Ectodermal cell (in vitro differentiated cells): ENCODE results near the gene PTX3.

Experiments
- H3K27ac ChIP-seq: 2 replicates; pipeline ENCODE4 v1.7.0; 2013; ENCODE audit warnings: mild to moderate bottlenecking, low read depth, low read length; ENCODE audit not compliant: insufficient read depth, poor library complexity, severe bottlenecking
- H3K27me3 ChIP-seq: 2 replicates; pipeline ENCODE4 v1.7.0; 2013; ENCODE audit warnings: mild to moderate bottlenecking, low read length; ENCODE audit not compliant: insufficient read depth, control insufficient read depth, poor library complexity, severe bottlenecking
- H3K36me3 ChIP-seq: one replicate; pipeline ENCODE4 v1.7.0; 2013; ENCODE audit warnings: low read length; ENCODE audit not compliant: control insufficient read depth, insufficient read depth
- H3K4me1 ChIP-seq: one replicate; pipeline ENCODE4 v1.7.0; 2013; ENCODE audit warnings: low read length; ENCODE audit not compliant: control insufficient read depth, insufficient read depth
- H3K4me3 ChIP-seq: 2 replicates; pipeline ENCODE4 v1.7.0; 2013; ENCODE audit warnings: low read depth, low read length, control low read depth; ENCODE audit not compliant: insufficient read depth
- H3K9me3 ChIP-seq: 2 replicates; pipeline ENCODE4 v1.7.0; 2013; ENCODE audit warnings: mild to moderate bottlenecking, low read length, moderate library complexity; ENCODE audit not compliant: control insufficient read depth
- WGBS, 2 experiments: methylation state at CpG; one replicate each; pipeline ENCODE4 v1.1.7; 2013; ENCODE audit warnings: missing lambda C conversion rate in 2 of 2; 5-methylcytosine and 5-hydroxymethylcytosine counted together

The PTX3 gene

GRCh38 chr3:157406394-157406793 lies 30.3 kb upstream of the PTX3 start:
- WGBS, 2 experiments = 85 to 88% methylated on average over 5 of the region's 5 CpGs
- H3K4me3 ChIP-seq = no peak overlapping the region
- no peaks in the 10 kb centered on the region for H3K27me3 ChIP-seq
- no peak overlapping the region for H3K27ac ChIP-seq
- H3K9me3 ChIP-seq = no peaks in the 10 kb centered on the region
- H3K4me1 ChIP-seq = no peaks in the 10 kb centered on the region
- H3K36me3 ChIP-seq = no peaks in the 10 kb centered on the region

DNA sequence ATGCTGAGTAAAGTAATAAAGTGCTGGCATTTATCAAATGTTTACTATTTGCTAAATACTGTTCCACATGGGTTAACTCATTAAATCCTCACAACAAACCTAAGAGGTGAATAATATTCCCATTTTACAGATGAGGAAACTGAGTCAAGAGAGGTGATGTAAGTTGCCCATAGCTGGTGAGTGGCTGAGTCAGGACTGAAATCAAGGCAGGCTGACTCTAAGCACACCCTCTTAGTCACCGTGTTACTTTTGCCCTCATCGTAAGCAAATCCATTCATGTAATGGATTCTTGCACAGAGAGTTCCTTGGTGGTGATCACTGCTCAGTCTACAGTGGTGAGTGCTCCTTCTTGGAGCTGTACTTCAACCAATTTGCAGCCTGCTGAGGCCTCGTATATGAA lies 28.9 kb upstream of the PTX3 start:
- Histone ChIP-seq H3K4me3 (no peak overlapping the region), H3K27ac (no peak overlapping the region), H3K36me3 (no peaks in the 10 kb centered on the region), H3K4me1 (no peaks in the 10 kb centered on the region), H3K27me3 (no peaks in the 10 kb centered on the region), H3K9me3 (no peaks in the 10 kb centered on the region)
- 96 to 99% methylated on average over 3 of the region's 3 CpGs for WGBS, 2 experiments

DNA sequence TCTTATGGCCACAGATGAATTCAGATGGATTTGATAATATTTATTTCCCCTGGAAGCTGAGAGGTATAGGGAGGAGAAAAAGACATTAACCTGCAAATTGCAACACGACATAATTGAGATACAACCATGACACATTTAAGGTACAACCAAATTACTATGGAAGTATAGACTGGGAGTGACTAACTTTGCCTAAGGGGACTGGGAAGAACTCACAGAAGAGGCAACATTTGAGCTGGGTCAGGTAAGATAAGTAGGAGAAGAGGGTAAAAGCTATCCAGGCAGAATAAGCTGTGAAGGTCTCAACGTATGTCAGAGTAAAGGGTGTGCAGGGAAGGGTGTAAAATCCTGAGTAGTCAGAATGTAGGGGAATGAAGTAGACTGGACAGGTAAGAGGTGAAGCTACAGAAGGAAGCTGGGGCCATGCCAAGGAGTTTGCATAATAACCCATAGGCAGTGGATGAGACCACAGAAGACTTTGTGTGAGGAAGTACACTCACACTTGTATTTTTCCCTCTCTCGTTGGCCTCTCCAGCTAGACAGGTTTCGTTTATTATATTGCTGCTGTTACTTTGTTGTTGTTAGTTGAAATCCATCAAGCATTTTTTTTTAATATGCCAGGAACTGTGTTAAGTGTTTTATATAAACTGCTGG lies 28.0 kb upstream of the PTX3 start:
- Histone ChIP-seq H3K27me3 (no peaks in the 10 kb centered on the region), H3K36me3 (no peaks in the 10 kb centered on the region), H3K4me1 (no peaks in the 10 kb centered on the region), H3K4me3 (no peak overlapping the region), H3K9me3 (no peaks in the 10 kb centered on the region), H3K27ac (no peak overlapping the region)
- 91 to 92% methylated on average over 3 to 4 of the region's 4 CpGs for WGBS, 2 experiments

GRCh38 chr3:157409516-157409915 lies 27.1 kb upstream of the PTX3 start:
- H3K27me3 ChIP-seq = no peaks in the 10 kb centered on the region
- 46 to 48% methylated on average over 2 of the region's 2 CpGs for WGBS, 2 experiments
- no peaks in the 10 kb centered on the region for H3K9me3 ChIP-seq
- no peaks in the 10 kb centered on the region for H3K4me1 ChIP-seq
- no peak overlapping the region for H3K4me3 ChIP-seq
- H3K27ac ChIP-seq = no peak overlapping the region
- H3K36me3 ChIP-seq = no peaks in the 10 kb centered on the region

- Histone ChIP-seq H3K27me3 (no peaks in the 10 kb centered on the region), H3K4me1 (no peaks in the 10 kb centered on the region), H3K4me3 (no peak overlapping the region), H3K36me3 (no peaks in the 10 kb centered on the region), H3K9me3 (no peaks in the 10 kb centered on the region), H3K27ac (no peak overlapping the region)
- WGBS, 2 experiments = 93 to 96% methylated on average over 2 of the region's 2 CpGs
Observed at GRCh38 chr3:157410945-157411344, 25.7 kb upstream of the PTX3 start.

DNA sequence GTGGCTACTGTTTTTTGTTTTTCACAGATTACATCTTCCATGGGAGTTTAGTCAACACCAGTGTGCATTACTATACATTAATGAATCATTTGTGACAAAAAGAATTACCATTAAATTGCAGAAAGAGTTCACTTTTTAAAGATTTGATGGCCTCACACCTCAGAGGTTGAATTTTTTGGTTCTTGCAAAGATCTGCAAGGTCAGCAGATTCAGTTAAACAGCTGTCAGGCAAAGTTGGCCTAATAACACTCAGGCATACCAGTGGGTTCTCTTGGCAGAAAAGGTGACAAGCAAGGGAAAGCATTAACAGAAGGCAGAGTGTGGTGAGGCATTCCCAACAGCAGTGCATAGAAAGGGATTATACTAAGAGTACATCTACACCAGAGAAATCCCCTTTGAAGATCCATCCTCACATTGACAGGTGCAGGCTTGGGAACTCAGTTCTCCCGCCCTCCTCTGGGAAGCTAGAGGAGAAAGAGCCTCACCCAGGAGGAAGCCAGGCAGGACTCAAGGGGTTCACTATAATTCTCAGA lies 24.3 kb upstream of the PTX3 start:
- no peaks in the 10 kb centered on the region for H3K9me3 ChIP-seq
- no peaks in the 10 kb centered on the region for H3K4me1 ChIP-seq
- 77 to 90% methylated on average over 1 of the region's 1 CpG for WGBS, 2 experiments
- H3K4me3 ChIP-seq = no peak overlapping the region
- no peaks in the 10 kb centered on the region for H3K27me3 ChIP-seq
- H3K27ac ChIP-seq = no peak overlapping the region
- H3K36me3 ChIP-seq = no peaks in the 10 kb centered on the region

GRCh38 chr3:157414861-157415260 lies 21.8 kb upstream of the PTX3 start:
- Histone ChIP-seq H3K27me3 (no peaks in the 10 kb centered on the region), H3K27ac (no peak overlapping the region), H3K36me3 (no peaks in the 10 kb centered on the region), H3K4me1 (no peaks in the 10 kb centered on the region), H3K9me3 (no peaks in the 10 kb centered on the region), H3K4me3 (no peak overlapping the region)

- Histone ChIP-seq H3K27me3 (no peaks in the 10 kb centered on the region), H3K4me3 (no peak overlapping the region), H3K9me3 (no peaks in the 10 kb centered on the region), H3K4me1 (no peaks in the 10 kb centered on the region), H3K27ac (no peak overlapping the region), H3K36me3 (no peaks in the 10 kb centered on the region)
- WGBS, 2 experiments = 96 to 98% methylated on average over 3 of the region's 3 CpGs
Observed at GRCh38 chr3:157416347-157417087, 20.1 kb upstream of the PTX3 start.

- Histone ChIP-seq H3K36me3 (no peaks in the 10 kb centered on the region), H3K4me3 (no peak overlapping the region), H3K27ac (no peak overlapping the region), H3K9me3 (no peaks in the 10 kb centered on the region), H3K27me3 (no peaks in the 10 kb centered on the region), H3K4me1 (no peaks in the 10 kb centered on the region)
- 93 to 96% methylated on average over 2 of the region's 2 CpGs for WGBS, 2 experiments
Observed at GRCh38 chr3:157417247-157417646, 19.4 kb upstream of the PTX3 start.

GRCh38 chr3:157418104-157418503 lies 18.5 kb upstream of the PTX3 start:
- WGBS, 2 experiments = 81 to 93% methylated on average over 2 of the region's 2 CpGs
- Histone ChIP-seq H3K4me1 (no peaks in the 10 kb centered on the region), H3K27me3 (no peaks in the 10 kb centered on the region), H3K27ac (no peak overlapping the region), H3K4me3 (no peak overlapping the region), H3K36me3 (no peaks in the 10 kb centered on the region), H3K9me3 (no peaks in the 10 kb centered on the region)
